GM12878 (cell line): ENCODE data around the gene NUP93. TPM values are rescaled to one million over a fixed set of nuclear protein-coding genes. Genes with fewer than 3 reads are reported as not detected.

Experiments used
- ATAC-seq: fragments of 200-7000 bp; cut with Tn5 transposase; 3 replicates; pipeline ENCODE4 v1.9.1; 2020; ENCODE audit warnings: mild to moderate bottlenecking, moderate library complexity
- BruUV-seq: library from RNA; stranded (reverse); fragments of 400-500 nt; replicated peaks from 2 replicates; lab custom pipeline; 2021; lab: Mats Ljungman, UMichigan
- CTCF ChIA-PET: fragments of 300-600 bp; sonication (Branson Sonifier 250); formaldehyde crosslinking; extraction: SDS; loops from one replicate; lab custom pipeline; 2021; ENCODE audit warnings: inconsistent platforms; lab: Yijun Ruan, JAX
- POLR2A ChIA-PET: fragments of 350-600 bp; formaldehyde crosslinking; extraction: SDS; loops from one replicate; lab custom pipeline; 2021; ENCODE audit warnings: inconsistent platforms; lab: Charles Lee
- RAD21 ChIA-PET: fragments of 300-600 bp; sonication (Branson Sonifier 250); formaldehyde crosslinking; loops from one replicate; lab custom pipeline; 2023; ENCODE audit warnings: antibody characterized with exemption; ENCODE audit not compliant: unreplicated experiment; lab: Charles Lee
- SMC1A ChIA-PET: fragments of 300-600 bp; sonication (Branson Sonifier 250); formaldehyde crosslinking; loops from one replicate; lab custom pipeline; 2023; ENCODE audit not compliant: unreplicated experiment, uncharacterized antibody; lab: Charles Lee
- DNase-seq: peaks from one replicate; pipeline ENCODE4 v3.0.0-alpha.2; 2011; ENCODE audit warnings: low read depth, low spot score
- FAIRE-seq: peaks from 3 replicates; lab custom pipeline; 2011; peaks lifted over from hg19 to GRCh38; lab: Jason Lieb, UNC
- H2AFZ ChIP-seq: 2 replicates; pipeline ENCODE4 v1.6.0; 2011; ENCODE audit warnings: low read depth, low read length, control low read depth; ENCODE audit not compliant: control insufficient read depth
- H3K27ac ChIP-seq: 2 replicates; pipeline ENCODE4 v1.5.1; 2011; ENCODE audit warnings: control low read depth; ENCODE audit not compliant: control insufficient read depth, insufficient read depth
- H3K27me3 ChIP-seq, 2 experiments: replicated peaks in 1 of 2; 2 replicates each; pipeline versions ENCODE4 v1.6.0 to v1.6.1; 2011; ENCODE audit warnings: low read length in 1 of 2; ENCODE audit not compliant: control insufficient read depth in 2 of 2, insufficient read depth in 2 of 2
- H3K36me3 ChIP-seq, 2 experiments: 2 replicates each; pipeline ENCODE4 v1.5.1; 2011; ENCODE audit warnings: low read length in 1 of 2; ENCODE audit not compliant: control insufficient read depth in 2 of 2, insufficient read depth in 2 of 2
- H3K4me1 ChIP-seq: 2 replicates; pipeline ENCODE4 v1.6.1; 2011; ENCODE audit warnings: mild to moderate bottlenecking, low read length, moderate library complexity, mixed read lengths; ENCODE audit not compliant: control insufficient read depth, insufficient read depth
- H3K4me2 ChIP-seq: 2 replicates; pipeline ENCODE4 v1.6.0; 2011; ENCODE audit warnings: control low read depth; ENCODE audit not compliant: control insufficient read depth, insufficient read depth
- H3K4me3 ChIP-seq: fragments of 200-600 bp; sonication (generic); 2 replicates; pipeline ENCODE4 v1.5.1; 2016
- H3K79me2 ChIP-seq: 2 replicates; pipeline ENCODE4 v1.6.0; 2011; ENCODE audit warnings: low read length; ENCODE audit not compliant: control insufficient read depth, insufficient read depth
- H3K9ac ChIP-seq: 2 replicates; pipeline ENCODE4 v1.8.0; 2011; ENCODE audit warnings: low read length, control low read depth, mixed read lengths; ENCODE audit not compliant: control insufficient read depth, insufficient read depth
- H3K9me3 ChIP-seq: replicated peaks from 3 replicates; pipeline ENCODE4 v1.5.1; 2011; ENCODE audit warnings: mild to moderate bottlenecking, low read length; ENCODE audit not compliant: control insufficient read depth, insufficient read depth
- H4K20me1 ChIP-seq: 2 replicates; pipeline ENCODE4 v1.6.0; 2011; ENCODE audit not compliant: control insufficient read depth, insufficient read depth
- ATF2 ChIP-seq: IDR thresholded peaks from 2 replicates; pipeline ENCODE4 v1.6.1; 2012; ENCODE audit warnings: low read length, inconsistent platforms
- ATF7 ChIP-seq: fragments of 450-650 bp; IDR thresholded peaks from 2 replicates; pipeline ENCODE4 v1.6.1; 2016; ENCODE audit warnings: low read depth, mild to moderate bottlenecking
- BCL3 ChIP-seq: IDR thresholded peaks from 2 replicates; pipeline ENCODE4 v1.6.1; 2011; ENCODE audit warnings: borderline replicate concordance, low read depth, mild to moderate bottlenecking, moderate library complexity, low read length; ENCODE audit not compliant: insufficient read depth, poor library complexity, severe bottlenecking
- BRCA1 ChIP-seq: IDR thresholded peaks from 2 replicates; pipeline ENCODE4 v1.6.1; 2011; ENCODE audit warnings: low read depth, low read length, improper control_type of control experiment
- CBFB ChIP-seq: IDR thresholded peaks from 2 replicates; pipeline ENCODE4 v1.6.1; 2016; ENCODE audit warnings: antibody characterized with exemption, low read depth
- DPF2 ChIP-seq: fragments of 450-650 bp; IDR thresholded peaks from 2 replicates; pipeline ENCODE4 v1.6.1; 2017; ENCODE audit warnings: mild to moderate bottlenecking
- FOXM1 ChIP-seq: IDR thresholded peaks from 2 replicates; pipeline ENCODE4 v1.6.1; 2012; ENCODE audit warnings: low read depth, mild to moderate bottlenecking, inconsistent platforms, low read length, moderate library complexity
- HCFC1 ChIP-seq: fragments of 150-350 bp; IDR thresholded peaks from 2 replicates; pipeline ENCODE4 v1.6.1; 2014; ENCODE audit warnings: low read length
- MTA2 ChIP-seq: fragments of 450-650 bp; IDR thresholded peaks from 2 replicates; pipeline ENCODE4 v1.6.1; 2016; ENCODE audit warnings: low read depth, mild to moderate bottlenecking, moderate library complexity
- MYC ChIP-seq: IDR thresholded peaks from 2 replicates; pipeline ENCODE4 v1.6.1; 2011; ENCODE audit warnings: mild to moderate bottlenecking, low read length, moderate library complexity, inconsistent platforms; ENCODE audit not compliant: insufficient read depth, insufficient replicate concordance, insufficient read length, severe bottlenecking
- NR2C2 ChIP-seq: IDR thresholded peaks from 2 replicates; pipeline ENCODE4 v1.6.1; 2011; ENCODE audit warnings: borderline replicate concordance, low read depth; ENCODE audit not compliant: control insufficient read depth, insufficient read length
- POLR2AphosphoS2 ChIP-seq: IDR thresholded peaks from 2 replicates; pipeline ENCODE4 v1.6.1; 2011; ENCODE audit warnings: low read depth, mild to moderate bottlenecking, low read length, improper control_type of control experiment, moderate library complexity
- POU2F2 ChIP-seq: IDR thresholded peaks from 3 replicates; pipeline ENCODE4 v1.6.1; 2011; ENCODE audit warnings: low read depth, mild to moderate bottlenecking, low read length, borderline replicate concordance
- RB1 ChIP-seq: fragments of 450-650 bp; formaldehyde crosslinking; IDR thresholded peaks from 2 replicates; pipeline ENCODE4 v1.6.1; 2017; ENCODE audit warnings: mild to moderate bottlenecking, borderline replicate concordance
- RCOR1 ChIP-seq: conservative IDR thresholded peaks from 2 replicates; pipeline ENCODE4 v1.6.1; 2012; ENCODE audit warnings: low read depth, low read length, improper control_type of control experiment
- TCF12 ChIP-seq: IDR thresholded peaks from 2 replicates; pipeline ENCODE4 v1.6.1; 2011; ENCODE audit warnings: low read depth, mild to moderate bottlenecking, low read length
- TCF3 ChIP-seq: IDR thresholded peaks from 2 replicates; pipeline ENCODE4 v1.6.1; 2012; ENCODE audit warnings: low read depth, mild to moderate bottlenecking, low read length, borderline replicate concordance; ENCODE audit not compliant: insufficient read depth
- YY1 ChIP-seq: IDR thresholded peaks from 2 replicates; pipeline ENCODE4 v1.6.1; 2011; ENCODE audit warnings: low read depth, mild to moderate bottlenecking, low read length
- ZBTB11 ChIP-seq: fragments of 450-650 bp; formaldehyde crosslinking; IDR thresholded peaks from 2 replicates; pipeline ENCODE4 v1.5.0; 2022; ENCODE audit warnings: mild to moderate bottlenecking, missing genetic modification characterization
- WGBS: methylation state at CpG from one replicate; pipeline ENCODE4 v1.1.6; 2016; ENCODE audit warnings: low lambda C conversion rate; ENCODE audit not compliant: insufficient replicate concordance, insufficient coverage; ENCODE audit errors: missing lambda C conversion rate; 5-methylcytosine and 5-hydroxymethylcytosine counted together
- in situ Hi-C: fragments of 300-500 bp; cut with MboI; formaldehyde crosslinking; loops from 9 replicates; pipeline ENCODE4 v1.14.3; 2018; ENCODE audit warnings: mixed read lengths
- intact Hi-C: fragments of 100-400 bp; cut with micrococcal nuclease; formaldehyde crosslinking; loops from one replicate; pipeline ENCODE4 v1.14.2; 2022; ENCODE audit not compliant: unreplicated experiment
- polyA plus RNA-seq, 11 experiments: library from polyadenylated mRNA; depleted of rRNA in 4 of 11; unstranded in 6 of 11; stranded (reverse) in 5 of 11; fragments of >200 nt; fragmentation: Nextera tagmentation in 4 of 11; fragmentation: Illumina TruSeq in 1 of 11; extraction: Ambion mirVana in 4 of 11; extraction: Trizol in 1 of 11; gene quantifications; 1 replicate in 1 of 11; 2 replicates in 10 of 11; pipeline versions ENCODE4 v1.2.1 to v1.2.3, GENCODE V29; 2011 to 2016; ENCODE audit warnings: inconsistent platforms in 2 of 11, missing spikeins in 2 of 11, low read depth in 1 of 11
- total RNA-seq, 4 experiments: library from RNA; depleted of rRNA in 3 of 4; stranded (reverse); fragments of >200 nt in 3 of 4; fragmentation: Illumina TruSeq in 1 of 4; extraction: Trizol in 1 of 4; gene quantifications; 2 replicates each; pipeline versions ENCODE4 v1.2.1 to v1.2.3, GENCODE V29; 2013 to 2021

Gene NUP93
- total and polyA plus RNA-seq, 10 of the 15 experiments (the other 5 are each of a cell fraction or from before 2014, with no cell fraction given): 82.2 to 175 (median 101) TPM

- POLR2A ChIA-PET: no interaction called here
- TF ChIP-seq DPF2 (no peak), YY1 (no peak), ZBTB11 (CRISPR knock-in tag) (no peak), BCL3 (no peak), TCF3 (peak; percentile 40; the same call in 1 of the 2 replicates), RB1 (no peak), POLR2AphosphoS2 (no peak), RCOR1 (no peak), NR2C2 (no peak), CBFB (0 out of 2 replicates have a peak, but pooled peaks have one; percentile 28), FOXM1 (no peak), MYC (no peak), ATF2 (no peak), POU2F2 (peak; percentile 56; the same call in 1 of the 3 replicates), HCFC1 (no peak), TCF12 (peak; percentile 94), ATF7 (peak; percentile 58), BRCA1 (no peak), MTA2 (no peak)
Measured at GRCh38 chr16:56732366-56732765, 2.4 kb downstream of the NUP93 start.

More at GRCh38 chr16:56732366-56732765, 2.4 kb downstream of the NUP93 start:
- ChIA-PET SMC1A (interaction anchor here (1.2 to 1.7 kb wide), 4 partner anchors 47 to 156 kb away, joined by 3 to 5 read pairs (median 4); no protein-coding TSS in a partner anchor), CTCF (interaction anchor here (1.0 to 1.6 kb wide), 2 partner anchors 47 to 57 kb away, joined by 3 to 4 read pairs; no protein-coding TSS in a partner anchor), RAD21 (interaction anchor here (1.5 to 1.8 kb wide), 2 partner anchors 30 to 116 kb away, joined by 4 read pairs; no protein-coding TSS in a partner anchor)
- BruUV-seq: TSS peak; percentile 41
- H3K36me3 ChIP-seq: no peaks in the 10 kb centered on the region
- no peaks in the 10 kb centered on the region for H3K9me3 ChIP-seq
- H4K20me1 ChIP-seq: no peaks in the 10 kb centered on the region
- FAIRE-seq (no peak), DNase-seq (peak; percentile 38), ATAC-seq (peak; percentile 63)
- H2AFZ ChIP-seq: no peak overlapping the region
- H3K27ac ChIP-seq: peak overlapping the region; percentile 23
- peak overlapping the region; percentile 36 for H3K4me2 ChIP-seq
- H3K4me3 ChIP-seq: peak overlapping the region; percentile 51; the same call in 1 of the 2 replicates
- intact Hi-C loops (no loop called here), in situ Hi-C loops (no loop called here)
- H3K79me2 ChIP-seq: peaks cover 49% of the 10 kb centered on the region
- WGBS: 24% methylated on average over 2 of the region's 2 CpGs
- no peak overlapping the region for H3K9ac ChIP-seq
- no peaks in the 10 kb centered on the region for H3K27me3 ChIP-seq
- H3K4me1 ChIP-seq: peaks cover 26% of the 10 kb centered on the region
